ENCODE results near the gene PIP4K2C. TPM values are rescaled to one million over a fixed set of nuclear protein-coding genes. Genes with fewer than 3 reads are reported as not detected.

Gene PIP4K2C
- total and polyA plus RNA-seq, 2 experiments from 2014 or later: 10.8 to 30.6 TPM

GRCh38 chr12:57554453-57554852, 36.5 kb upstream of the PIP4K2C start:
- Mint-ChIP-seq H3K36me3 (ENCODE audit: low read depth) (no peaks in the 10 kb centered on the region; the same call in 2 of the 3 replicates), H3K4me3 (no peak overlapping the region), H3K4me1 (peaks cover 48% of the 10 kb centered on the region), H3K27me3 (ENCODE audit: insufficient read depth, low read depth, poor library complexity) (peaks cover 3% of the 10 kb centered on the region), H3K9me3 (no peaks in the 10 kb centered on the region), H3K27ac (no peak overlapping the region)
- ATAC-seq (no peak), DNase-seq (ENCODE audit: low spot score) (no peak)
- Histone ChIP-seq H3K9me2 (ENCODE audit: insufficient read depth) (no peaks in the 10 kb centered on the region), H3F3A (replicated peaks; ENCODE audit: low read depth) (peaks cover 7% of the 10 kb centered on the region; the same call in 1 of the 2 replicates), H3K36me3 (ENCODE audit: insufficient read depth) (no peaks in the 10 kb centered on the region), H3K27ac (ENCODE audit: low read depth) (no peak overlapping the region), H3K79me2 (replicated peaks; ENCODE audit: insufficient read depth) (peaks cover 44% of the 10 kb centered on the region), H4K20me1 (replicated peaks; ENCODE audit: insufficient read depth) (peaks cover 20% of the 10 kb centered on the region), H2AFZ (no peak overlapping the region), H3K4me1 (ENCODE audit: insufficient read depth) (peaks cover 29% of the 10 kb centered on the region), H3K4me3 (no peak overlapping the region), H3K4me2 (no peak overlapping the region), H3K27me3 (ENCODE audit: insufficient read depth) (no peaks in the 10 kb centered on the region)
- no peak for TF ChIP-seq NANOG (IDR thresholded peaks at IDR 0.05; ENCODE audit: borderline replicate concordance)
- TF ChIP-seq, protein P1, sequence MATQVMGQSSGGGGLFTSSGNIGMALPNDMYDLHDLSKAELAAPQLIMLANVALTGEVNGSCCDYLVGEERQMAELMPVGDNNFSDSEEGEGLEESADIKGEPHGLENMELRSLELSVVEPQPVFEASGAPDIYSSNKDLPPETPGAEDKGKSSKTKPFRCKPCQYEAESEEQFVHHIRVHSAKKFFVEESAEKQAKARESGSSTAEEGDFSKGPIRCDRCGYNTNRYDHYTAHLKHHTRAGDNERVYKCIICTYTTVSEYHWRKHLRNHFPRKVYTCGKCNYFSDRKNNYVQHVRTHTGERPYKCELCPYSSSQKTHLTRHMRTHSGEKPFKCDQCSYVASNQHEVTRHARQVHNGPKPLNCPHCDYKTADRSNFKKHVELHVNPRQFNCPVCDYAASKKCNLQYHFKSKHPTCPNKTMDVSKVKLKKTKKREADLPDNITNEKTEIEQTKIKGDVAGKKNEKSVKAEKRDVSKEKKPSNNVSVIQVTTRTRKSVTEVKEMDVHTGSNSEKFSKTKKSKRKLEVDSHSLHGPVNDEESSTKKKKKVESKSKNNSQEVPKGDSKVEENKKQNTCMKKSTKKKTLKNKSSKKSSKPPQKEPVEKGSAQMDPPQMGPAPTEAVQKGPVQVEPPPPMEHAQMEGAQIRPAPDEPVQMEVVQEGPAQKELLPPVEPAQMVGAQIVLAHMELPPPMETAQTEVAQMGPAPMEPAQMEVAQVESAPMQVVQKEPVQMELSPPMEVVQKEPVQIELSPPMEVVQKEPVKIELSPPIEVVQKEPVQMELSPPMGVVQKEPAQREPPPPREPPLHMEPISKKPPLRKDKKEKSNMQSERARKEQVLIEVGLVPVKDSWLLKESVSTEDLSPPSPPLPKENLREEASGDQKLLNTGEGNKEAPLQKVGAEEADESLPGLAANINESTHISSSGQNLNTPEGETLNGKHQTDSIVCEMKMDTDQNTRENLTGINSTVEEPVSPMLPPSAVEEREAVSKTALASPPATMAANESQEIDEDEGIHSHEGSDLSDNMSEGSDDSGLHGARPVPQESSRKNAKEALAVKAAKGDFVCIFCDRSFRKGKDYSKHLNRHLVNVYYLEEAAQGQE (IDR thresholded peaks at IDR 0.05; ENCODE audit: unreplicated experiment): no peak
- TF ChIP-seq CTCF (conservative IDR thresholded peaks at IDR 0.05; ENCODE audit: low read depth in 2 of 2): no peak
- TF ChIP-seq EZH2phosphoT487 (IDR thresholded peaks at IDR 0.05; ENCODE audit: unreplicated experiment): no peak

DNA sequence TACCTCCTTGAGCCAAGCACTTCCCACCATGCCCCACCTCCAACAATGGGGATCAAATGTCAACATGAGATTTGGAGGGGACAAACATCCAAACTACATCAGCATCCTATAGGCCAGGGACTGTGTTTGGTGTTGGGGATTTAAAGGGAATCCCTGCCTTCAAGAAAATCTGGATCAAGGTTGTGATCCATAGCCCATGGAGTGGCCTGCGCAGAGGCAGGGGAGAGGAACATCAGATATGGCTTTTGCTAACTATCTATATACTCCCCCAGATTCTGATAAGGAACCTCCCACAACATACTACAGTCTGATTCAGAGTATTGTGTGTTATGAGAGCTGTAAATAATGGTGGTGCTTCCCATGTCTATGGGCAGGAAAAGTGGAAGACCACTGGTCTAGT, 36.1 kb upstream of the PIP4K2C start:
- no peaks in the 10 kb centered on the region for H3K9me2 ChIP-seq (ENCODE audit: insufficient read depth)
- DNase-seq (ENCODE audit: low spot score): no peak
- H3K27me3 ChIP-seq (ENCODE audit: insufficient read depth): no peaks in the 10 kb centered on the region
- ATAC-seq: no peak
- H3K4me3 ChIP-seq: no peak overlapping the region
- H3K27ac ChIP-seq (ENCODE audit: low read depth): no peak overlapping the region
- H3K9me3 Mint-ChIP-seq: no peaks in the 10 kb centered on the region
- peaks cover 47% of the 10 kb centered on the region for H3K4me1 Mint-ChIP-seq
- H3K27ac Mint-ChIP-seq: no peak overlapping the region
- H2AFZ ChIP-seq: no peak overlapping the region
- TF ChIP-seq, protein P2, sequence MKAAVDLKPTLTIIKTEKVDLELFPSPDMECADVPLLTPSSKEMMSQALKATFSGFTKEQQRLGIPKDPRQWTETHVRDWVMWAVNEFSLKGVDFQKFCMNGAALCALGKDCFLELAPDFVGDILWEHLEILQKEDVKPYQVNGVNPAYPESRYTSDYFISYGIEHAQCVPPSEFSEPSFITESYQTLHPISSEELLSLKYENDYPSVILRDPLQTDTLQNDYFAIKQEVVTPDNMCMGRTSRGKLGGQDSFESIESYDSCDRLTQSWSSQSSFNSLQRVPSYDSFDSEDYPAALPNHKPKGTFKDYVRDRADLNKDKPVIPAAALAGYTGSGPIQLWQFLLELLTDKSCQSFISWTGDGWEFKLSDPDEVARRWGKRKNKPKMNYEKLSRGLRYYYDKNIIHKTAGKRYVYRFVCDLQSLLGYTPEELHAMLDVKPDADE (IDR thresholded peaks at IDR 0.05): no peak
- peaks cover 20% of the 10 kb centered on the region for H4K20me1 ChIP-seq (replicated peaks; ENCODE audit: insufficient read depth)
- H3F3A ChIP-seq (replicated peaks; ENCODE audit: low read depth): peaks cover 7% of the 10 kb centered on the region; the same call in 1 of the 2 replicates
- no peak overlapping the region for H3K4me2 ChIP-seq
- peaks cover 29% of the 10 kb centered on the region for H3K4me1 ChIP-seq (ENCODE audit: insufficient read depth)
- peaks cover 3% of the 10 kb centered on the region for H3K27me3 Mint-ChIP-seq (ENCODE audit: insufficient read depth, low read depth, poor library complexity)
- no peaks in the 10 kb centered on the region; the same call in 2 of the 3 replicates for H3K36me3 Mint-ChIP-seq (ENCODE audit: low read depth)
- H3K4me3 Mint-ChIP-seq: no peak overlapping the region
- H3K79me2 ChIP-seq (replicated peaks; ENCODE audit: insufficient read depth): peaks cover 49% of the 10 kb centered on the region
- no peaks in the 10 kb centered on the region for H3K36me3 ChIP-seq (ENCODE audit: insufficient read depth)
